B cell (primary cell): ENCODE measurements around the gene GRM2. TPM values are rescaled to one million over a fixed set of nuclear protein-coding genes. Genes with fewer than 3 reads are reported as not detected.

Experiments used
- ATAC-seq: fragments of 200-7000 bp; cut with Tn5 transposase; one replicate; pipeline ENCODE4 v1.10.0; 2021; ENCODE audit warnings: low read depth, mild to moderate bottlenecking, moderate number of reproducible peaks, moderate library complexity
- CTCF ChIA-PET: fragments of 350-600 bp; sonication (Branson Sonifier 250); formaldehyde crosslinking; loops from one replicate; lab custom pipeline; 2021; ENCODE audit warnings: antibody characterized with exemption, inconsistent platforms; lab: Charles Lee
- POLR2A ChIA-PET: fragments of 350-600 bp; sonication (Branson Sonifier 250); formaldehyde crosslinking; loops from one replicate; lab custom pipeline; 2021; ENCODE audit warnings: antibody characterized with exemption; lab: Charles Lee
- DNase-seq: peaks from one replicate; pipeline ENCODE4 v3.0.0; 2013
- H2AFZ ChIP-seq: 2 replicates; pipeline ENCODE4 v1.6.1; 2012; ENCODE audit warnings: mild to moderate bottlenecking, low read depth, low read length; ENCODE audit not compliant: insufficient read depth, poor library complexity, severe bottlenecking
- H3K27ac ChIP-seq, 2 donors: 1 replicate in 1 of 2; 2 replicates in 1 of 2; pipeline ENCODE4 v1.5.1; 2012 to 2013; ENCODE audit warnings: low read length in 2 of 2, mild to moderate bottlenecking in 2 of 2, moderate library complexity in 1 of 2
- H3K27me3 ChIP-seq, 4 experiments: fragments of 200-600 bp in 1 of 4; sonication (generic) in 1 of 4; replicated peaks in 1 of 4; 1 replicate in 2 of 4; 2 replicates in 2 of 4; pipeline versions ENCODE4 v1.6.1 to v1.7.0; 2013 to 2016; ENCODE audit warnings: low read length in 3 of 4, mild to moderate bottlenecking in 2 of 4, mixed read lengths in 1 of 4, moderate library complexity in 1 of 4; ENCODE audit not compliant: insufficient read depth in 4 of 4, control insufficient read depth in 3 of 4; ENCODE audit errors: control extremely low read depth in 1 of 4
- H3K36me3 ChIP-seq, 2 experiments: replicated peaks in 1 of 2; 1 replicate in 1 of 2; 2 replicates in 1 of 2; pipeline versions ENCODE4 v1.6.1 to v1.7.1; 2013; ENCODE audit warnings: low read length in 1 of 2; ENCODE audit not compliant: insufficient read depth in 2 of 2, control insufficient read depth in 1 of 2; ENCODE audit errors: control extremely low read depth in 1 of 2, extremely low read depth in 1 of 2
- H3K4me1 ChIP-seq, 2 donors: fragments of 200-600 bp in 1 of 2; sonication (generic) in 1 of 2; 1 replicate in 1 of 2; 2 replicates in 1 of 2; pipeline versions ENCODE4 v1.5.1 to v1.6.1; 2013 to 2017; ENCODE audit warnings: low read length in 2 of 2; ENCODE audit not compliant: control insufficient read depth in 2 of 2, insufficient read depth in 2 of 2
- H3K4me2 ChIP-seq: replicated peaks from 2 replicates; pipeline ENCODE3; 2012; ENCODE audit warnings: mild to moderate bottlenecking, low read depth, low read length; ENCODE audit not compliant: poor library complexity, severe bottlenecking
- H3K4me3 ChIP-seq, 5 experiments: fragments of 200-600 bp in 1 of 5; sonication (generic) in 1 of 5; 1 replicate in 3 of 5; 2 replicates in 2 of 5; pipeline versions ENCODE4 v1.5.1 to v1.7.0; 2011 to 2016; ENCODE audit warnings: low read length in 4 of 5, mild to moderate bottlenecking in 4 of 5, low read depth in 2 of 5, control low read depth in 1 of 5, moderate library complexity in 1 of 5; ENCODE audit not compliant: insufficient read depth in 1 of 5; ENCODE audit errors: control extremely low read depth in 1 of 5, extremely low read depth in 1 of 5
- H3K79me2 ChIP-seq: fragments of 200-600 bp; sonication (generic); one replicate; pipeline ENCODE4 v1.6.0; 2016; ENCODE audit warnings: low read length; ENCODE audit not compliant: control insufficient read depth, insufficient read depth
- H3K9ac ChIP-seq: fragments of 200-600 bp; sonication (generic); 2 replicates; pipeline ENCODE4 v1.6.1; 2017; ENCODE audit warnings: mild to moderate bottlenecking, low read length, moderate library complexity
- H3K9me3 ChIP-seq, 3 donors: one replicate each; pipeline versions ENCODE4 v1.6.1 to v1.7.1; 2013; ENCODE audit warnings: low read length in 2 of 3; ENCODE audit not compliant: control insufficient read depth in 2 of 3, insufficient read depth in 1 of 3; ENCODE audit errors: control extremely low read depth in 1 of 3
- H4K20me1 ChIP-seq: 2 replicates; pipeline ENCODE4 v1.6.0; 2012; ENCODE audit warnings: mild to moderate bottlenecking, low read length; ENCODE audit not compliant: insufficient read depth, control insufficient read depth, poor library complexity, severe bottlenecking
- H3K27ac Mint-ChIP-seq: one replicate; pipeline ENCODE4 v1.8.0; 2021; ENCODE audit warnings: mixed read lengths
- H3K27me3 Mint-ChIP-seq: one replicate; pipeline ENCODE4 v1.8.0; 2021; ENCODE audit warnings: mixed read lengths
- H3K4me1 Mint-ChIP-seq: one replicate; pipeline ENCODE4 v1.8.0; 2021; ENCODE audit warnings: mixed read lengths
- H3K4me3 Mint-ChIP-seq: one replicate; pipeline ENCODE4 v1.8.0; 2021; ENCODE audit warnings: mixed read lengths
- H3K9me3 Mint-ChIP-seq: one replicate; pipeline ENCODE4 v1.8.0; 2022; ENCODE audit warnings: mixed read lengths; ENCODE audit not compliant: insufficient read depth
- EZH2 ChIP-seq: IDR thresholded peaks from 2 replicates; pipeline ENCODE4 v1.6.1; 2012; ENCODE audit warnings: borderline replicate concordance, low read depth, mild to moderate bottlenecking, moderate library complexity, low read length; ENCODE audit not compliant: insufficient read depth, poor library complexity, severe bottlenecking
- WGBS: methylation state at CpG from one replicate; pipeline ENCODE4 v1.1.5; 2013; ENCODE audit warnings: missing lambda C conversion rate; ENCODE audit not compliant: insufficient coverage; 5-methylcytosine and 5-hydroxymethylcytosine counted together
- intact Hi-C: fragments of 100-400 bp; cut with micrococcal nuclease; formaldehyde crosslinking; loops from one replicate; pipeline ENCODE4 v1.10.0; 2022
- polyA plus RNA-seq: library from polyadenylated mRNA; depleted of rRNA; stranded (reverse); fragments of >200 nt; gene quantifications from 2 replicates; pipeline ENCODE4 v1.2.3, GENCODE V29; 2012
- total RNA-seq, 2 donors: library from RNA; stranded (reverse); fragments of 120-200 nt in 1 of 2; gene quantifications; 1 replicate in 1 of 2; 2 replicates in 1 of 2; pipeline versions ENCODE4 v1.2.3 to v1.2.4, GENCODE V29; 2013 to 2022
- TF ChIP-seq, protein P1 (sequence below): fragments of 200-600 bp; IDR thresholded peaks from one replicate; pipeline ENCODE4 v1.8.0; 2022; ENCODE audit warnings: antibody characterized with exemption, mild to moderate bottlenecking

Gene GRM2
- total and polyA plus RNA-seq, 2 donors (not counting 1 experiment from before 2014, with no cell fraction given), result 0.86 to 2.8 TPM

DNA sequence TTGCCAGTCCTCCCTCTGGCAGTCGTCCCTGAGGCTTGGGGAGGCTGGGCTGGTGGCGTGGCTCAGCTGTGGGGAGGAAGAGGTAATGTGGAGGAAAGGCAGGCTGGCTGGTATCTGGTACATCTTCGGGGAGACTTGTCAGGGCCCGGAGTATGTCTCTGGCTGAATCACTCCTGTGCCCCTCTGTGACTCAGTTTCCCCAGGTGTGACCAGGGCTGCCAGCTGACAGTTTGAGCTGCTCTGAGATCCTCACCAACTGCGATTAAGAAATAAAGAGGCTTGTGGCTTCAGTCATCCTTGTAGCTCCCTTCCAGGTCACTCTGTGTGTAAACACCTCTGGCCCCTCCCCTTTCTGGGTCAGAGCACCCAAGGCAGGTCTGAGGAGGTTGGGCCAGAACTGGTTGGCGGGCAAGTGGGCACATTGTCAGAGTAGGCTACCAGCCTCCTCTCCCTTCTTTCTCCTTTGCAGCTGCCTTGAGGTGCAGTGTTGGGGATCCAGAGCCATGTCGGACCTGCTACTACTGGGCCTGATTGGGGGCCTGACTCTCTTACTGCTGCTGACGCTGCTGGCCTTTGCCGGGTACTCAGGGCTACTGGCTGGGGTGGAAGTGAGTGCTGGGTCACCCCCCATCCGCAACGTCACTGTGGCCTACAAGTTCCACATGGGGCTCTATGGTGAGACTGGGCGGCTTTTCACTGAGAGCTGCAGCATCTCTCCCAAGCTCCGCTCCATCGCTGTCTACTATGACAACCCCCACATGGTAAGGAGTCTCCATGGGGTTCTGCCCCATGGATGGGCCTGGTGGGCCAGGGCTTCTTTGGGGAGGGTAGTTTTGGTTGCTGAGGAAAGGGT, 32.8 kb upstream of the GRM2 start:
- Histone ChIP-seq H2AFZ (no peak overlapping the region), H3K27ac (peak overlapping the region in 1 of 2 donors; percentile 7), H3K9me3 (no peaks in the 10 kb centered on the region), H3K9ac (no peak overlapping the region), H3K4me1 (peaks cover 25 to 64% of the 10 kb centered on the region in 2 donors), H3K79me2 (peaks cover 47% of the 10 kb centered on the region), H3K4me2 (no peak overlapping the region), H3K36me3 (peaks cover 0 to 29% of the 10 kb centered on the region in 2 experiments), H3K27me3 (no peaks in the 10 kb centered on the region), H3K4me3 (no peak overlapping the region), H4K20me1 (peaks cover 19% of the 10 kb centered on the region)
- H3K27ac Mint-ChIP-seq, result peak overlapping the region; percentile 10
- TF ChIP-seq, protein P1, sequence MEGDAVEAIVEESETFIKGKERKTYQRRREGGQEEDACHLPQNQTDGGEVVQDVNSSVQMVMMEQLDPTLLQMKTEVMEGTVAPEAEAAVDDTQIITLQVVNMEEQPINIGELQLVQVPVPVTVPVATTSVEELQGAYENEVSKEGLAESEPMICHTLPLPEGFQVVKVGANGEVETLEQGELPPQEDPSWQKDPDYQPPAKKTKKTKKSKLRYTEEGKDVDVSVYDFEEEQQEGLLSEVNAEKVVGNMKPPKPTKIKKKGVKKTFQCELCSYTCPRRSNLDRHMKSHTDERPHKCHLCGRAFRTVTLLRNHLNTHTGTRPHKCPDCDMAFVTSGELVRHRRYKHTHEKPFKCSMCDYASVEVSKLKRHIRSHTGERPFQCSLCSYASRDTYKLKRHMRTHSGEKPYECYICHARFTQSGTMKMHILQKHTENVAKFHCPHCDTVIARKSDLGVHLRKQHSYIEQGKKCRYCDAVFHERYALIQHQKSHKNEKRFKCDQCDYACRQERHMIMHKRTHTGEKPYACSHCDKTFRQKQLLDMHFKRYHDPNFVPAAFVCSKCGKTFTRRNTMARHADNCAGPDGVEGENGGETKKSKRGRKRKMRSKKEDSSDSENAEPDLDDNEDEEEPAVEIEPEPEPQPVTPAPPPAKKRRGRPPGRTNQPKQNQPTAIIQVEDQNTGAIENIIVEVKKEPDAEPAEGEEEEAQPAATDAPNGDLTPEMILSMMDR, result no peak
- no peak for TF ChIP-seq EZH2
- no peak for DNase-seq
- no peak for ATAC-seq
- no peaks in the 10 kb centered on the region for H3K9me3 Mint-ChIP-seq
- intact Hi-C loops, result loop anchor here (5.0 kb wide), 1 partner anchor 1223 kb away; the partner anchor contains the start of gene STIMATE
- H3K4me3 Mint-ChIP-seq, result no peak overlapping the region
- WGBS, result 95% methylated on average over 12 of the region's 14 CpGs
- no peaks in the 10 kb centered on the region for H3K27me3 Mint-ChIP-seq
- ChIA-PET CTCF (interaction anchor here (1.2 to 10.1 kb wide), 3 partner anchors 7 to 173 kb away, joined by 3 to 190 read pairs (median 167); partner anchors contain the start of gene DCAF1), POLR2A (interaction anchor here (1.0 kb wide), 1 partner anchor 12 kb away, joined by 3 read pairs; no protein-coding TSS in a partner anchor)
- H3K4me1 Mint-ChIP-seq, result peaks cover 76% of the 10 kb centered on the region

DNA sequence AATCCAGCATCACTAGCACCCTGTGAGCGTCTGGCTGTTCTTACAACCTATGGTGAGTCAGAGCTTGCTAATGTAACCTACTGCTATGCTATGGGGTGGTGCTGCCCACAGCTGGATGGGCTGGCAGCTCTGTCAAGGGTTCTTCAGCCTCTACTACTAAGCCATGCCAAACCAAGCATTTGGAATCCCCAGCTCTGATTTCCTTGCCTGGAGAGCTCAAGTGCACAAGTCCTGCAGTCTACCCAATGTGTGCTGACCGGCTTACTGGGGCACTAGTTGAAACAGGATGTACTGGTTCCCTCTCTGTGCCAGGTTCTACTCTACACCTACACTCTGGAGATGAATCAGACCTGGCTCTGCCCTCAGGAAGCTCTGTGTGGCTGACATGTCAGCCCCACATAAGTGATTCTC, 31.7 kb upstream of the GRM2 start:
- Histone ChIP-seq H3K4me3 (no peak overlapping the region), H3K79me2 (peaks cover 47% of the 10 kb centered on the region), H3K4me2 (no peak overlapping the region), H3K36me3 (peaks cover 0 to 29% of the 10 kb centered on the region in 2 experiments), H3K27me3 (no peaks in the 10 kb centered on the region), H3K9ac (no peak overlapping the region), H3K4me1 (peaks cover 29 to 63% of the 10 kb centered on the region in 2 donors), H3K27ac (no peak overlapping the region), H2AFZ (no peak overlapping the region), H4K20me1 (peaks cover 19% of the 10 kb centered on the region), H3K9me3 (no peaks in the 10 kb centered on the region)
- WGBS, result 88% methylated on average over 2 of the region's 2 CpGs
- Mint-ChIP-seq H3K4me3 (no peak overlapping the region), H3K27ac (peak overlapping the region; percentile 2), H3K27me3 (no peaks in the 10 kb centered on the region), H3K9me3 (no peaks in the 10 kb centered on the region), H3K4me1 (peaks cover 75% of the 10 kb centered on the region)
- DNase-seq (no peak), ATAC-seq (no peak)
- intact Hi-C loops, result no loop called here
- CTCF ChIA-PET, result interaction anchor here (0.6 to 9.8 kb wide), 4 partner anchors 11 to 175 kb away, joined by 3 to 190 read pairs (median 3); partner anchors contain the start of gene DCAF1
- no peak for TF ChIP-seq EZH2
- TF ChIP-seq, protein P1, result no peak
- POLR2A ChIA-PET, result no interaction called here
